ENCODE data around the gene GOPC.
A peak's percentile ranks its signal among the peaks of the same experiment; 100 is the strongest.

The GOPC gene

DNA sequence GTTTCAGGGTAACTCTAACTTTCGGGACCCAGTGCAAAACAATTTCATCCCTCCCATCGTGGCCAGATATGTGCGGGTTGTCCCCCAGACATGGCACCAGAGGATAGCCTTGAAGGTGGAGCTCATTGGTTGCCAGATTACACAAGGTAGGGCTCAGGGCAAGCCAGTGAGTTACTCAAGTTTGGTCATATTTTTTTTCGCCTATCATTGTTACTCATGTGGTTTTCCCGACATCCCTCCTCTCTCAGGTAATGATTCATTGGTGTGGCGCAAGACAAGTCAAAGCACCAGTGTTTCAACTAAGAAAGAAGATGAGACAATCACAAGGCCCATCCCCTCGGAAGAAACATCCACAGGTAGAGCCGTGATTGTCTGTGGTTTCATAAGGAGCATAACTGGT, 61.6 kb downstream of the GOPC start:
- DNase-seq (ENCODE audit: low spot score) = peak; percentile 74
- no peaks in the 10 kb centered on the region for H3K27me3 ChIP-seq (ENCODE audit: insufficient read depth, poor library complexity, severe bottlenecking)
- no peak overlapping the region for H3K4me3 ChIP-seq (ENCODE audit: severe bottlenecking)
- peaks cover 88% of the 10 kb centered on the region for H3K36me3 ChIP-seq (ENCODE audit: low read depth)
- H3K27ac ChIP-seq (ENCODE audit: poor library complexity, severe bottlenecking) = peak overlapping the region; percentile 95
- TF ChIP-seq, protein P1, sequence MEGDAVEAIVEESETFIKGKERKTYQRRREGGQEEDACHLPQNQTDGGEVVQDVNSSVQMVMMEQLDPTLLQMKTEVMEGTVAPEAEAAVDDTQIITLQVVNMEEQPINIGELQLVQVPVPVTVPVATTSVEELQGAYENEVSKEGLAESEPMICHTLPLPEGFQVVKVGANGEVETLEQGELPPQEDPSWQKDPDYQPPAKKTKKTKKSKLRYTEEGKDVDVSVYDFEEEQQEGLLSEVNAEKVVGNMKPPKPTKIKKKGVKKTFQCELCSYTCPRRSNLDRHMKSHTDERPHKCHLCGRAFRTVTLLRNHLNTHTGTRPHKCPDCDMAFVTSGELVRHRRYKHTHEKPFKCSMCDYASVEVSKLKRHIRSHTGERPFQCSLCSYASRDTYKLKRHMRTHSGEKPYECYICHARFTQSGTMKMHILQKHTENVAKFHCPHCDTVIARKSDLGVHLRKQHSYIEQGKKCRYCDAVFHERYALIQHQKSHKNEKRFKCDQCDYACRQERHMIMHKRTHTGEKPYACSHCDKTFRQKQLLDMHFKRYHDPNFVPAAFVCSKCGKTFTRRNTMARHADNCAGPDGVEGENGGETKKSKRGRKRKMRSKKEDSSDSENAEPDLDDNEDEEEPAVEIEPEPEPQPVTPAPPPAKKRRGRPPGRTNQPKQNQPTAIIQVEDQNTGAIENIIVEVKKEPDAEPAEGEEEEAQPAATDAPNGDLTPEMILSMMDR (IDR thresholded peaks at IDR 0.05; ENCODE audit: poor library complexity, severe bottlenecking) = no peak
- ATAC-seq (ENCODE audit: low read depth) = peak; percentile 67
- no peaks in the 10 kb centered on the region for H3K9me3 ChIP-seq (ENCODE audit: severe bottlenecking)
- H3K4me1 ChIP-seq (ENCODE audit: insufficient read depth, poor library complexity, severe bottlenecking) = peaks cover 69% of the 10 kb centered on the region

DNA sequence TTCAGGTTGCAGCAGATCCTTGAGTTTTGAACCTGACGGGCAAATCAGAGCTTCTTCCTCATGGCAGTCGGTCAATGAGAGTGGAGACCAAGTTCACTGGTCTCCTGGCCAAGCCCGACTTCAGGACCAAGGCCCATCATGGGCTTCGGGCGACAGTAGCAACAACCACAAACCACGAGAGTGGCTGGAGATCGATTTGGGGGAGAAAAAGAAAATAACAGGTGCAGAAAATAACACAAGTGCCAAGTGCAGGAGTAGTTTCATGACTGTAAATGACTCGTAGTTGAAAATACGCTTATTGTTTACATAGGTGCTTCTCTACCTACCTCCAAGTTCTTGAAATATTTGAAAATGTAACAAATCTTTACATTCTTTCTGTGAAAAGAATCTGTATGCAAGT, 63.7 kb downstream of the GOPC start:
- ATAC-seq (ENCODE audit: low read depth) (no peak), DNase-seq (ENCODE audit: low spot score) (no peak)
- Histone ChIP-seq H3K4me1 (ENCODE audit: insufficient read depth, poor library complexity, severe bottlenecking) (peaks cover 51% of the 10 kb centered on the region), H3K9me3 (ENCODE audit: severe bottlenecking) (no peaks in the 10 kb centered on the region), H3K36me3 (ENCODE audit: low read depth) (peaks cover 91% of the 10 kb centered on the region), H3K4me3 (ENCODE audit: severe bottlenecking) (no peak overlapping the region), H3K27me3 (ENCODE audit: insufficient read depth, poor library complexity, severe bottlenecking) (no peaks in the 10 kb centered on the region), H3K27ac (ENCODE audit: poor library complexity, severe bottlenecking) (peak overlapping the region; percentile 95)
- TF ChIP-seq, protein P1 (IDR thresholded peaks at IDR 0.05; ENCODE audit: poor library complexity, severe bottlenecking) = no peak

DNA sequence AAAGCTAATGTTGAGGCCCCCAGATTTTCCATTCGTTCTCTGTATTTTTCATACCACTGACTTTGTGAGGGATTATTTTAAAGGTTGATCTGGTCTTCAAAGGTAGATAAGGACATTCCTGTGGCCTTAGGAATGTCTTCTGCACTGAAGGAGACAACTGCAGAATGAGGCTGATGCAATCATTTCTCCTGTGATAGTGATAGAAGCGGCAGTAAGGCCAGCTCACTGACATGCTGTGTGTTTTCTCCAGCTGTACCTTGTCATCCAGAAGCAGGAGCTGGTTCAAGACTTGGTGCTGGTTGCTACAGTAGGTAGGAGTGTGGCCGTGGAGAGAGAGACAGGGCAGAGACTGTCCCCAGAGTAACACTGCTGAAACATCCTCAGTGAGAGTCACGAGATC, 66.0 kb downstream of the GOPC start:
- ATAC-seq (ENCODE audit: low read depth) (0 out of 3 replicates have a peak, but pooled peaks have one; percentile 15), DNase-seq (ENCODE audit: low spot score) (no peak)
- Histone ChIP-seq H3K4me3 (ENCODE audit: severe bottlenecking) (no peak overlapping the region), H3K9me3 (ENCODE audit: severe bottlenecking) (no peaks in the 10 kb centered on the region), H3K36me3 (ENCODE audit: low read depth) (peaks cover 94% of the 10 kb centered on the region), H3K4me1 (ENCODE audit: insufficient read depth, poor library complexity, severe bottlenecking) (peaks cover 29% of the 10 kb centered on the region), H3K27me3 (ENCODE audit: insufficient read depth, poor library complexity, severe bottlenecking) (no peaks in the 10 kb centered on the region), H3K27ac (ENCODE audit: poor library complexity, severe bottlenecking) (peak overlapping the region; percentile 95)
- TF ChIP-seq, protein P1 (IDR thresholded peaks at IDR 0.05; ENCODE audit: poor library complexity, severe bottlenecking) = no peak

DNA sequence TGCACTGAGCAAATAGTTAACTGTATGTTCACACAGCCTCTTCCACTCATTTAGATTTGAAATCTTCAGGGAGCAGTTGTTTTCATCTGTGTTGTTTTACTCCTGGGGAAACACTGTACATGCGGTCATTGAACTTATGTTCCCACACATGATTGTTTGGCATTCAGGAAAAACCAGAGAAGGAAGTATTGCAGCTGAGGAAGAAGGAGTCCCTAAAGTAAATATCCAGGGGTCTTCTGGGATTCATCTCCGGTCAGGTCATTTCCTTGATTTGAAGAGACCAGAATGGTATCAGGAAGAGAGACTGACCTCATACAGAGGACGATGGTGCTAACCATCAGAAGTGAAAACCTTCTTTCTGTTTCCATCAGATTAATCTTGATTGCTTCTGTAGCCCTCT, 67.3 kb downstream of the GOPC start:
- Histone ChIP-seq H3K4me3 (ENCODE audit: severe bottlenecking) (no peak overlapping the region), H3K27ac (ENCODE audit: poor library complexity, severe bottlenecking) (peak overlapping the region; percentile 95), H3K27me3 (ENCODE audit: insufficient read depth, poor library complexity, severe bottlenecking) (no peaks in the 10 kb centered on the region), H3K36me3 (ENCODE audit: low read depth) (peaks cover 91% of the 10 kb centered on the region), H3K4me1 (ENCODE audit: insufficient read depth, poor library complexity, severe bottlenecking) (peaks cover 16% of the 10 kb centered on the region), H3K9me3 (ENCODE audit: severe bottlenecking) (no peaks in the 10 kb centered on the region)
- no peak for DNase-seq (ENCODE audit: low spot score)
- ATAC-seq (ENCODE audit: low read depth) = no peak
- TF ChIP-seq, protein P1 (IDR thresholded peaks at IDR 0.05; ENCODE audit: poor library complexity, severe bottlenecking) = no peak

DNA sequence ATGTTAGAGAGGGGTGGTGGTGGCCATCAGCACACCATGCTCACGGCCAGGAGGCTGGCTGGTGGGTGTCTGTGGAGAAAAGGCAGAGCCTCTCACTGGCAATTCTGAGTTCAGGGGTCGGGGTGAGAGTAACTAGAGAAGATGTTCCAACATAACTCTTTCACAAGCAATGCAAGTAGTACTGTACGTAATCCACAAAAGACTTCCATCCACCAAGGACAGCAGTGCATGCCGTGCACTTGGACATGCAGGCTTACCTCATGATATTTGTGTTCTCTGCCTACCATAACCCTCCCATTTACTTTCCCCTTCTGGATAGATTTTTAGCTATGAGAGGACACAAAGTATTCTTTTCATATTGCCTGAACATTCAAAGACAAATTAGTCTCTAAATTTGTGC, 68.5 kb downstream of the GOPC start:
- no peak for ATAC-seq (ENCODE audit: low read depth)
- H3K27me3 ChIP-seq (ENCODE audit: insufficient read depth, poor library complexity, severe bottlenecking) = no peaks in the 10 kb centered on the region
- peaks cover 86% of the 10 kb centered on the region for H3K36me3 ChIP-seq (ENCODE audit: low read depth)
- H3K27ac ChIP-seq (ENCODE audit: poor library complexity, severe bottlenecking) = no peak overlapping the region
- DNase-seq (ENCODE audit: low spot score) = no peak
- TF ChIP-seq, protein P1 (IDR thresholded peaks at IDR 0.05; ENCODE audit: poor library complexity, severe bottlenecking) = no peak
- H3K9me3 ChIP-seq (ENCODE audit: severe bottlenecking) = no peaks in the 10 kb centered on the region
- peaks cover 15% of the 10 kb centered on the region for H3K4me1 ChIP-seq (ENCODE audit: insufficient read depth, poor library complexity, severe bottlenecking)
- H3K4me3 ChIP-seq (ENCODE audit: severe bottlenecking) = no peak overlapping the region

All from RWPE2 (cell line).